NT2/D1 (cell line): ENCODE measurements around the gene KATNAL1.

ENCODE experiments used
- SUZ12 ChIP-seq: IDR thresholded peaks from 2 replicates; pipeline ENCODE4 v1.6.1; 2011; ENCODE audit not compliant: insufficient read length, insufficient read depth; ENCODE audit errors: extremely low read depth
- YY1 ChIP-seq: IDR thresholded peaks from 2 replicates; pipeline ENCODE4 v1.6.1; 2011; ENCODE audit not compliant: insufficient read length, insufficient read depth
- ZNF274 ChIP-seq: IDR thresholded peaks from 2 replicates; pipeline ENCODE4 v1.6.1; 2011; ENCODE audit warnings: mild to moderate bottlenecking, low read depth, low read length

- no peak for TF ChIP-seq YY1
- TF ChIP-seq SUZ12, result no peak
- no peak for TF ChIP-seq ZNF274
Measured at GRCh38 chr13:30312904-30313303, 5.6 kb upstream of the KATNAL1 start.
